HUES48 (cell line): Measurements from ENCODE around the gene PSMD14.

Source experiments
- H3K27ac ChIP-seq: one replicate; pipeline ENCODE4 v1.7.0; 2013; ENCODE audit warnings: low read depth, low read length, inconsistent platforms
- H3K27me3 ChIP-seq: 2 replicates; pipeline ENCODE4 v1.6.1; 2013; ENCODE audit warnings: mild to moderate bottlenecking, low read length; ENCODE audit not compliant: control insufficient read depth, insufficient read depth
- H3K36me3 ChIP-seq: 2 replicates; pipeline ENCODE4 v1.6.1; 2013; ENCODE audit warnings: low read length; ENCODE audit not compliant: control insufficient read depth, insufficient read depth
- H3K4me1 ChIP-seq: 2 replicates; pipeline ENCODE4 v1.6.1; 2013; ENCODE audit warnings: mild to moderate bottlenecking, low read length; ENCODE audit not compliant: control insufficient read depth, insufficient read depth
- H3K4me3 ChIP-seq: 2 replicates; pipeline ENCODE4 v1.5.1; 2013; ENCODE audit warnings: mild to moderate bottlenecking, low read depth, low read length
- H3K9ac ChIP-seq: 2 replicates; pipeline ENCODE4 v1.6.1; 2013; ENCODE audit warnings: mild to moderate bottlenecking, low read depth, low read length, moderate library complexity
- H3K9me3 ChIP-seq: 2 replicates; pipeline ENCODE4 v1.6.1; 2013; ENCODE audit warnings: low read length; ENCODE audit not compliant: control insufficient read depth, insufficient read depth

The PSMD14 gene

GRCh38 chr2:161409308-161409907, 101.2 kb downstream of the PSMD14 start:
- Histone ChIP-seq H3K9me3 (no peaks in the 10 kb centered on the region), H3K36me3 (peaks cover 19% of the 10 kb centered on the region), H3K9ac (no peak overlapping the region), H3K27me3 (peaks cover 27% of the 10 kb centered on the region), H3K4me3 (no peak overlapping the region), H3K4me1 (peaks cover 13% of the 10 kb centered on the region), H3K27ac (no peak overlapping the region)

DNA sequence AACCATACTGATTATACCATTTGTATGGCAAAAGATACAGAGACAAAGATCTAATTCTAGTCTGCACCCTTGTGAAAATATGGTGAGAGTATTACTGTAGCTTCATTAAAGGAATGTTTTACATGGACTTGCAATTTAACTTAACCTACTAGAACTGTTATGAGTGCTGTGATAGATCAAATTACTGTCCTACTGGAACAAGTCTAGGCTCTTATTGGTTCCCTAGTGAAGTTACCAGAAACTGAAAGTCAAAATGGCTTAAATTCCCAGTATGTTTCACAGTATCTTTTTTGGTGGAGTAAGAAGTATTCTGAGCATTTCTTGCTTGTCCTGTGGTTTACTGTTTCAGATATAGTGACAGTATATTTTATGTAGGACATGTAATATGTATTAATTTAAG, 104.1 kb downstream of the PSMD14 start:
- no peaks in the 10 kb centered on the region for H3K9me3 ChIP-seq
- peaks cover 57% of the 10 kb centered on the region for H3K27me3 ChIP-seq
- peaks cover 19% of the 10 kb centered on the region for H3K36me3 ChIP-seq
- no peak overlapping the region for H3K4me3 ChIP-seq
- H3K4me1 ChIP-seq: peaks cover 35% of the 10 kb centered on the region
- no peak overlapping the region for H3K9ac ChIP-seq
- no peak overlapping the region for H3K27ac ChIP-seq

- Histone ChIP-seq H3K9ac (no peak overlapping the region), H3K4me3 (peak overlapping the region; percentile 60), H3K27ac (peak overlapping the region; percentile 34), H3K36me3 (peaks cover 11% of the 10 kb centered on the region), H3K4me1 (peaks cover 41% of the 10 kb centered on the region), H3K9me3 (no peaks in the 10 kb centered on the region), H3K27me3 (peaks cover 77% of the 10 kb centered on the region)
Observed at GRCh38 chr2:161414042-161415033, 106.1 kb downstream of the PSMD14 start.

- H3K4me3 ChIP-seq: peak overlapping the region; percentile 60
- no peaks in the 10 kb centered on the region for H3K9me3 ChIP-seq
- peaks cover 6% of the 10 kb centered on the region for H3K36me3 ChIP-seq
- no peak overlapping the region for H3K9ac ChIP-seq
- no peak overlapping the region for H3K27ac ChIP-seq
- H3K4me1 ChIP-seq: peaks cover 41% of the 10 kb centered on the region
- peaks cover 86% of the 10 kb centered on the region for H3K27me3 ChIP-seq
Observed at GRCh38 chr2:161415034-161415986, 107.1 kb downstream of the PSMD14 start.

DNA sequence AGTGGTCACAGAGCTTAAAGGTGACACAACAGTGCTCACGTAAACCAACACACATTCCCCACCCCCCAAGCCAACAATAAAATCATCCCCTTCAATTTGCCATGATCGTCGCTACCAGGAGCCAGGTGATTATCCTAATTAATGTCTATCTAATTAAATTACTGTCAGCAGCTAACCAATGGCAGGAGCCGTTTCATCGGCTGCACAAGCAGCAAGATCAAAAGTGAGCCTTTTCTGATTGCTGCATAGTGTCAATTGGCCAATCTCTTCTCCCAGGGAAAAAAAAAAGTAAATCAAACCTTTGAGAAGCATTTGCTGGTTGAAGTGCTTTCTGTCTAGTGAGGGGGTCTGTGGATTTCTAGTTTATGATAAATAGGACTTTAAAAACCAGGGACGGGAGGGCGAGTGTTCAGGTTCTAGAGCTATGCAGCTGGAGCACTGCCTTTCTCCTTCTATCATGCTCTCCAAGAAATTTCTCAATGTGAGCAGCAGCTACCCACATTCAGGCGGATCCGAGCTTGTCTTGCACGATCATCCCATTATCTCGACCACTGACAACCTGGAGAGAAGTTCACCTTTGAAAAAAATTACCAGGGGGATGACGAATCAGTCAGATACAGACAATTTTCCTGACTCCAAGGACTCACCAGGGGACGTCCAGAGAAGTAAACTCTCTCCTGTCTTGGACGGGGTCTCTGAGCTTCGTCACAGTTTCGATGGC, 107.9 kb downstream of the PSMD14 start, which contains the start of gene TBR1:
TSS of gene TBR1 (plus strand) at position 311 of the 721 bp plus-strand sequence. CDS start at position 425, 114 bp downstream.
- Histone ChIP-seq H3K4me1 (peaks cover 41% of the 10 kb centered on the region), H3K4me3 (peak within 1 kb of the TSS; percentile 60), H3K36me3 (peaks cover 5% of the 10 kb centered on the region), H3K9me3 (no peaks in the 10 kb centered on the region), H3K27ac (no peak within 1 kb of the TSS), H3K27me3 (peaks cover 95% of the 10 kb centered on the region), H3K9ac (no peak within 1 kb of the TSS)

GRCh38 chr2:161416708-161417437, 108.6 kb downstream of the PSMD14 start:
- H3K4me3 ChIP-seq: no peak overlapping the region
- peaks cover 100% of the 10 kb centered on the region for H3K27me3 ChIP-seq
- no peaks in the 10 kb centered on the region for H3K36me3 ChIP-seq
- peaks cover 41% of the 10 kb centered on the region for H3K4me1 ChIP-seq
- H3K9me3 ChIP-seq: no peaks in the 10 kb centered on the region
- no peak overlapping the region for H3K9ac ChIP-seq
- no peak overlapping the region for H3K27ac ChIP-seq

DNA sequence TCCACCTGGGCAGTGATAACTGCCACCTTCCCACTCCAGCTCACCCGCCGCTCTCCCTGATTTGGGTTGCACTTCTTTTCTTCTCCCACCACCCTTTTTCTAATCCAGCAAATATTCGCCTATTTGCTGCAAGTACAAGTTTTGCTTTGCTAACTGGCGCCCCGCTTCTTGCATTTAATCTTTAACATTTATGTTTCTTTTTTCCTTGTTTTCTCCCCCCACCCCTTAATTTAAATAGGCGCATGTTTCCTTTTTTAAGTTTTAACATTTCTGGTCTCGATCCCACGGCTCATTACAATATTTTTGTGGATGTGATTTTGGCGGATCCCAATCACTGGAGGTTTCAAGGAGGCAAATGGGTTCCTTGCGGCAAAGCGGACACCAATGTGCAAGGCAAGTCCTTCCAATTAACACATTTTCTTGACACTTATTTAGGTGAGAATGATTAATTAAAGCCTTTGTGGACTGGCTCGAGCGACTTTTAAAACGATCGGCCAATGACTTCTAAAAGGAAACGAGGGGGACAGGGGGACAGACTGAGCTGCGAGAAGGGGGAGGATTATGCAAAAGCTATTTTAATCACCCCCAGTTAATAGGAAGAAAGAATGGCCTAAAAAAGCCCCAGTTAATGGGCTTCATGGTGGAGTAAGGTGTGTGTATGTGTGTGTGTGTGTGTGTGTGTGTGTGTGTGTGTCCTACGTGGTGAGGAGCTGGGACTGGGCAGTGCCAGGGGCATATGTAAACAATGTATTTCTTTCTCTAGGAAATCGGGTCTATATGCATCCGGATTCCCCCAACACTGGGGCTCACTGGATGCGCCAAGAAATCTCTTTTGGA, 109.4 kb downstream of the PSMD14 start:
- Histone ChIP-seq H3K4me1 (peaks cover 41% of the 10 kb centered on the region), H3K27me3 (peaks cover 100% of the 10 kb centered on the region)

DNA sequence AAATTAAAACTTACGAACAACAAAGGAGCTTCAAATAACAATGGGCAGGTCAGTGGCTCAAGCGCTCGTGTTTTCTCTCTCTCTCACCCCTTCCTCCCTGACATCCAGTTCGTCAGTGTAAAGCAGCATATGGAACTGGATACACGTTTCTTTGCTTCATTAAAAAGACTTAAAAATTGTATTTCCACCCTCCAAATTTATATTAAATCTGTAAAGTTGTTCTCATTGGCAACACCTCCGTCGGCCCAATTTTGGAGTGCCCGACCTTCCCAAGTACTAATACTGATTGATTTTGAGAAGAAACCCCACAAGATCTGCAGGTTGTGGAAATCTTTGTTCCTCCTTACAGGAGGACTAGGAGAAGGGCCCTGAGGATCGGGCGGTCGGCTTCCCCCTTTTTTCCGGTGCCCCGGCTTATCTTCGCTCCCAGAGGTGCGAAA, 110.1 kb downstream of the PSMD14 start:
- Histone ChIP-seq H3K9ac (no peak overlapping the region), H3K27ac (no peak overlapping the region), H3K27me3 (peaks cover 100% of the 10 kb centered on the region), H3K4me3 (peak overlapping the region; percentile 36), H3K36me3 (no peaks in the 10 kb centered on the region), H3K9me3 (no peaks in the 10 kb centered on the region), H3K4me1 (peaks cover 35% of the 10 kb centered on the region)

More for the DNA sequence above, 109.4 kb downstream of the PSMD14 start:
- Histone ChIP-seq H3K9ac (no peak overlapping the region), H3K36me3 (no peaks in the 10 kb centered on the region), H3K9me3 (no peaks in the 10 kb centered on the region), H3K27ac (no peak overlapping the region), H3K4me3 (no peak overlapping the region)
